Adrenal gland (tissue), 12 donors: Measurements from ENCODE around the gene NUDT2. TPM values are rescaled to one million over a fixed set of nuclear protein-coding genes. Genes with fewer than 3 reads are reported as not detected.
A peak's percentile ranks its signal among the peaks of the same experiment; 100 is the strongest.

ENCODE experiments used
- DNase-seq, 7 donors: peaks; one replicate each; pipeline ENCODE4 v3.0.0-alpha.2; 2019 to 2020
- H3K27ac ChIP-seq, 5 donors: fragments of 200-600 bp; sonication (generic) in 4 of 5; 1 replicate in 3 of 5; 2 replicates in 2 of 5; pipeline versions ENCODE4 v1.5.1 to v1.8.0; 2016 to 2020; ENCODE audit warnings: mild to moderate bottlenecking in 1 of 5
- H3K27me3 ChIP-seq: fragments of 200-600 bp; 2 replicates; pipeline ENCODE4 v1.8.0; 2021
- H3K36me3 ChIP-seq, 2 donors: fragments of 200-600 bp; replicated peaks in 1 of 2; 1 replicate in 1 of 2; 2 replicates in 1 of 2; pipeline versions ENCODE4 v1.5.1 to v1.8.0; 2018 to 2022
- H3K4me1 ChIP-seq, 2 donors: fragments of 200-600 bp; replicated peaks in 1 of 2; 1 replicate in 1 of 2; 2 replicates in 1 of 2; pipeline versions ENCODE4 v1.5.1 to v1.8.0; 2018 to 2021
- H3K4me3 ChIP-seq, 4 donors: fragments of 200-600 bp; sonication (generic) in 3 of 4; one replicate each; pipeline ENCODE4 v1.5.1; 2016 to 2018
- H3K9me3 ChIP-seq, 3 donors: fragments of 200-600 bp; sonication (generic) in 1 of 3; replicated peaks in 1 of 3; 1 replicate in 2 of 3; 2 replicates in 1 of 3; pipeline versions ENCODE4 v1.5.1 to v1.8.0; 2016 to 2021
- POLR2A ChIP-seq, 2 donors: fragments of 450-650 bp; IDR thresholded peaks; one replicate each; pipeline ENCODE4 v1.6.1; 2017; ENCODE audit warnings: antibody characterized with exemption in 2 of 2, mild to moderate bottlenecking in 2 of 2, moderate library complexity in 1 of 2
- WGBS, 4 donors: extraction: QIAGEN DNeasy Blood & Tissue Kit in 2 of 4; methylation state at CpG; one replicate each; pipeline versions ENCODE4 v1.1.5 to v1.1.7; 2013 to 2017; 5-methylcytosine and 5-hydroxymethylcytosine counted together
- intact Hi-C, 2 donors: fragments of 100-400 bp; cut with DNase I; formaldehyde crosslinking; loops; one replicate each; pipeline versions ENCODE4 v1.14.1 to v1.15.0; 2022 to 2023
- polyA plus RNA-seq, 3 donors: library from polyadenylated mRNA; stranded (reverse); fragments of 200-250 nt in 2 of 3; fragments of 350-450 nt in 1 of 3; fragmentation: Illumina TruSeq in 1 of 3; extraction: RNeasy Lipid Tissue Mini Kit (QIAGEN cat#74804) in 1 of 3; gene quantifications; one replicate each; pipeline ENCODE4 v1.2.3, GENCODE V29; 2013 to 2014
- total RNA-seq, 9 donors: library from RNA; depleted of rRNA in 4 of 9; stranded (reverse); fragments of >200 nt in 4 of 9; fragments of 120-200 nt in 1 of 9; fragmentation: NEBNext Ultra II Directional in 1 of 9; extraction: Animal tissue kit (Norgen Biotek cat#: 25700) in 1 of 9; gene quantifications; one replicate each; pipeline versions ENCODE4 v1.1.0 to v1.2.4, GENCODE V29; 2013 to 2023
- TF ChIP-seq, protein P1 (sequence below), 6 experiments: fragments of 450-650 bp in 4 of 6; fragments of 200-600 bp in 2 of 6; sonication (generic) in 1 of 6; IDR thresholded peaks; 1 replicate in 5 of 6; 2 replicates in 1 of 6; pipeline versions ENCODE4 v1.5.1 to v1.8.0; 2016 to 2021; ENCODE audit warnings: antibody characterized with exemption in 6 of 6, mild to moderate bottlenecking in 2 of 6, moderate library complexity in 1 of 6
- donor health status: healthy with polysubstance abuse.
- donor health status: Bipolar disorder and iron deficiency.
- donor health status: DM: yes; HTN: yes; CAD: no.
- donor health status: DM: no; HTN: no; CAD: no.
- donor health status: DM: no; HTN: no; CAD: no.
- donor health status: DM: yes; HTN: yes; CAD: no.

NUDT2 gene
- total and polyA plus RNA-seq, 12 donors: 11.3 to 55.0 (median 33.4) TPM

DNA sequence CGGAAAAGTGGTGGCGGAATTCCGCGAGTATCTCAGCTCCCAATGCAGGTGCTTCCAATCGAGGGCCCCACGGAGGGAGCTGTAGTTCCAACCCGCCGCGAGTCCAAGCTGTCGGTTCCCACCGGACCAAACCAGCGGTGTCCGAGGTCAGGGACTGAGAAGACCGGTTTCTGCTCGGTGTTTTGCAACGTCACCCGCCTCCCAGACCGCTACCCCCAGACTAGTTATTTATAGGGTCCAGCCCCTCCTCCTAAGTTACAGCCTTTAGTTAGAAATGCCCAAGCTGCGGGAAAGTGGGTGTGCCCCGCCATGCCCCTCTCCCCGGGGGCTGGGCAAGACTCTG lies 48.0 kb downstream of the NUDT2 start:
- intact Hi-C loops: loop anchor here in 1 of 2 donors (5.0 kb wide), 1 partner anchor 40 kb away; no protein-coding TSS in a partner anchor
- Histone ChIP-seq H3K4me1 (peaks cover 10 to 33% of the 10 kb centered on the region in 2 donors), H3K36me3 (no peaks in the 10 kb centered on the region), H3K27me3 (no peaks in the 10 kb centered on the region), H3K27ac (peak overlapping the region; percentile 18 to 80 (median 46)), H3K4me3 (peak overlapping the region in 3 of 4 donors; percentile 20 to 59 (median 46)), H3K9me3 (no peaks in the 10 kb centered on the region)
- TF ChIP-seq, protein P1, sequence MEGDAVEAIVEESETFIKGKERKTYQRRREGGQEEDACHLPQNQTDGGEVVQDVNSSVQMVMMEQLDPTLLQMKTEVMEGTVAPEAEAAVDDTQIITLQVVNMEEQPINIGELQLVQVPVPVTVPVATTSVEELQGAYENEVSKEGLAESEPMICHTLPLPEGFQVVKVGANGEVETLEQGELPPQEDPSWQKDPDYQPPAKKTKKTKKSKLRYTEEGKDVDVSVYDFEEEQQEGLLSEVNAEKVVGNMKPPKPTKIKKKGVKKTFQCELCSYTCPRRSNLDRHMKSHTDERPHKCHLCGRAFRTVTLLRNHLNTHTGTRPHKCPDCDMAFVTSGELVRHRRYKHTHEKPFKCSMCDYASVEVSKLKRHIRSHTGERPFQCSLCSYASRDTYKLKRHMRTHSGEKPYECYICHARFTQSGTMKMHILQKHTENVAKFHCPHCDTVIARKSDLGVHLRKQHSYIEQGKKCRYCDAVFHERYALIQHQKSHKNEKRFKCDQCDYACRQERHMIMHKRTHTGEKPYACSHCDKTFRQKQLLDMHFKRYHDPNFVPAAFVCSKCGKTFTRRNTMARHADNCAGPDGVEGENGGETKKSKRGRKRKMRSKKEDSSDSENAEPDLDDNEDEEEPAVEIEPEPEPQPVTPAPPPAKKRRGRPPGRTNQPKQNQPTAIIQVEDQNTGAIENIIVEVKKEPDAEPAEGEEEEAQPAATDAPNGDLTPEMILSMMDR (IDR thresholded peaks at IDR 0.05): no peak
- TF ChIP-seq POLR2A (IDR thresholded peaks at IDR 0.05): no peak
- peak; percentile 52 to 72 (median 59) for DNase-seq
- 3 to 5% (median 4%) methylated on average over 17 to 21 of the region's 21 CpGs for WGBS, 4 donors

DNA sequence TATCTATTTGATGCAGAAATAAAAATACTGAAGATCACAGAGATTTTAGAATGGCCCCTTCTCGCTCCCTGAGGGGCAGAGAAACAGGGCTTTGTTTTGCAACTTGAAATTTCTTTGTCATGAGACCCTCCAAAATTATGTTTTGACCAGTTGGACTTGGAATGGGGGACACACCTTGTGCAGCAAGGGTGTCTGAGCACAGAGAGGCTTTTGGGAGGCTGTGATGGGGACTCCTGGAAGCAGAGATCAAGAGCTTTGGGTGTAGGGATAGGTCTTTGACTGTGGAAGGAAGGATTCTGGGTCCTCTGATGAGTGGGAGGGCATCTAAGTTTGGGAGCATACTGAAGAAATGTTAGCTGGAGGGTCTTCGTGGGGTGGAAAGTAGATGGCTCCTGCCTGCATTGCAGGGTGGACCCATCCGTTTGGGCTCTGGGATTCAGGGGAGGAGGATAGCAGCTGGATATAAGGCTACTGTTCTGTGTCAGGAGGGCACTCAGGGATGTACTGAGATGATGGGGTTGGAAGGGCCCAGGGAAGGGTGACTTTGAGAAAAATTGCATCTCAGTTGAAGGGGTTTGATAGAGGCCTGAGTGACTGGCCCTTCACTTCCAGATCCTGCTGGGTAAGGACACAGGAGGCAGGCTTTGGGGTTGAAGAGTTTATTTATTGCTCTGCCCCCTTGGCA lies 49.1 kb downstream of the NUDT2 start:
- H3K4me3 ChIP-seq: no peak overlapping the region
- 90 to 100% (median 96%) methylated on average over 3 of the region's 3 CpGs for WGBS, 4 donors
- peaks cover 10 to 33% of the 10 kb centered on the region in 2 donors for H3K4me1 ChIP-seq
- no peak for DNase-seq
- H3K9me3 ChIP-seq: no peaks in the 10 kb centered on the region
- H3K27ac ChIP-seq: no peak overlapping the region
- TF ChIP-seq, protein P1 (IDR thresholded peaks at IDR 0.05): no peak
- TF ChIP-seq POLR2A (IDR thresholded peaks at IDR 0.05): no peak
- intact Hi-C loops: loop anchor here (2.0 to 5.0 kb wide), 2 partner anchors 41 to 46 kb away; no protein-coding TSS in a partner anchor
- H3K36me3 ChIP-seq: no peaks in the 10 kb centered on the region
- no peaks in the 10 kb centered on the region for H3K27me3 ChIP-seq

DNA sequence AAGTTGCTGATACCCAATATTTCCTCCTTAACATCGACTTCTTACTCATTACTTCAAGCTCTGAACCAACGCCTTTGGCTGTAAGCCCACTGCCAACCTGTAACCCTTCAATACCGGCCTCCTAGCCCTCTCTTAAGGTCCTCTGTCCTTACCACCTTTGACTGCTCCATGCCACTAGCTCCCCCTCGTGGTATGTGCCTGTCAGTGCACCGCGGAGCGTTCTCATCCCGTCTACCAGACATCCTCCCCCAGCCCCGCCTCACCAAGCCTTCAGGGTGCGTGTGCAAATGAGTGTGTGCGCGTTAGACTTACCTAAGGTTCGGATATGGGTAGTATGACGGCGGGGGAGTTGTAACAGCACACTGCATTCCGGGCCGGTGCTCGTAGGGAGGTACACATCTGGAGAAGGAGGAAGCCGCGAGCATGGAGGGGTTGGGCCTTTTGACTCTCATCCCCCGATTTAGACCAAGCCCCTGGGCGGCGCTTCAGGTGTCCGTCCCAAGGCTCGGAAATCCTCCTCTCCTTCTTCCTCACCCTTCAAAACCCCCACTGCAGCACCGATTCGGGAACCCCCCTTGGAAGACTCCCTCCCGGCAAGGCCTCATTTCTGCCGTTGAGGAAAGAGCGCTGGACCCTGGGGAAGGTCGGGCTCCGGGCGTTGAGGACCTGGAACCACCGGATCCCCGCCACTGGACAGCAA lies 50.1 kb downstream of the NUDT2 start:
- peaks cover 10 to 33% of the 10 kb centered on the region in 2 donors for H3K4me1 ChIP-seq
- peak overlapping the region in 2 of 4 donors; percentile 8 to 32 for H3K4me3 ChIP-seq
- no peaks in the 10 kb centered on the region for H3K36me3 ChIP-seq
- H3K27ac ChIP-seq: peak overlapping the region in 3 of 5 donors; percentile 4 to 56 (median 55)
- no peaks in the 10 kb centered on the region for H3K9me3 ChIP-seq
- peak; percentile 86 to 96 (median 90) for DNase-seq
- 4 to 8% (median 6%) methylated on average over 23 to 35 of the region's 35 CpGs for WGBS, 4 donors
- intact Hi-C loops: loop anchor here (2.0 to 5.0 kb wide), 2 partner anchors 42 to 47 kb away; no protein-coding TSS in a partner anchor
- no peak for TF ChIP-seq POLR2A (IDR thresholded peaks at IDR 0.05)
- TF ChIP-seq, protein P1 (IDR thresholded peaks at IDR 0.05): peak; percentile 95 to 99 (median 98)
- no peaks in the 10 kb centered on the region for H3K27me3 ChIP-seq

DNA sequence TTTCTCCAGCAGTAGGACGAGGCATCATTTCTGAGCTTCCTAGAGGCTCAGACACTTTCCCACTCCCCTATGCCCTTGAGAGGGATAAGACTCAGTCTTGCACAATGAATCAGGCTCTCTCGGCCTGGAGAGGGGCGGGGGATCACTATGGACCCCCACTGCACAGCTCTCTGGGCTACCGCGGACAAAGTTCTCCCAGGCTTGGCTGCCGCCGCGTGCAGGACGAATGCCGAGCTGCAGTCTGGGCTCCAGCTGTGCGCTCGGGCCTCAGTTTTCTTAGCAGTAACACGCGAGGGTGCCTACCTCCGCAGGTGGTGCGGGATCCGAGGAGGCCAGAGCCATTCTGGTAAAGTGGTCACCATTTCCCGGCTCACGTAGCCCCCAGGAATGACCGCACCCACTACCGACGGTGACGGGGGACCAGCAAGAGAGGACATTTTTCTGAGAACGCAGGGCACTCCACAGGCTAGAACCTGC lies 50.7 kb downstream of the NUDT2 start:
- intact Hi-C loops: no loop called here
- 0 to 46% (median 38%) methylated on average over 1 to 24 of the region's 24 CpGs for WGBS, 4 donors
- H3K9me3 ChIP-seq: no peaks in the 10 kb centered on the region
- H3K27ac ChIP-seq: peak overlapping the region in 3 of 5 donors; percentile 4 to 56 (median 55)
- no peaks in the 10 kb centered on the region for H3K36me3 ChIP-seq
- peaks cover 10 to 33% of the 10 kb centered on the region in 2 donors for H3K4me1 ChIP-seq
- H3K4me3 ChIP-seq: peak overlapping the region in 1 of 4 donors; percentile 32
- TF ChIP-seq POLR2A (IDR thresholded peaks at IDR 0.05): no peak
- TF ChIP-seq, protein P1 (IDR thresholded peaks at IDR 0.05): no peak
- no peaks in the 10 kb centered on the region for H3K27me3 ChIP-seq
- peak in 2 of 7 donors; percentile 29 to 36 for DNase-seq
